Neural progenitor cell (in vitro differentiated cells): Measurements from ENCODE around the gene KLHDC7B. TPM values are rescaled to one million over a fixed set of nuclear protein-coding genes. Genes with fewer than 3 reads are reported as not detected.

ENCODE experiments used
- DNase-seq: peaks from one replicate; pipeline ENCODE4 v3.0.0-alpha.2; 2016; ENCODE audit warnings: low spot score
- H2AFZ ChIP-seq: fragments of 200-600 bp; sonication (generic); replicated peaks from 2 replicates; pipeline ENCODE4 v1.6.1; 2016; ENCODE audit warnings: antibody characterized with exemption
- H3F3A ChIP-seq: fragments of 200-600 bp; sonication (generic); 2 replicates; pipeline ENCODE4 v1.6.1; 2016; ENCODE audit warnings: antibody characterized with exemption, low read depth
- H3K27ac ChIP-seq: fragments of 200-600 bp; sonication (generic); 2 replicates; pipeline ENCODE4 v1.5.1; 2016; ENCODE audit warnings: mild to moderate bottlenecking
- H3K27me3 ChIP-seq: fragments of 200-600 bp; sonication (generic); 2 replicates; pipeline ENCODE4 v1.6.1; 2016; ENCODE audit warnings: mild to moderate bottlenecking, moderate library complexity
- H3K36me3 ChIP-seq: fragments of 200-600 bp; sonication (generic); 2 replicates; pipeline ENCODE4 v1.5.1; 2016
- H3K4me1 ChIP-seq: fragments of 200-600 bp; sonication (generic); 2 replicates; pipeline ENCODE4 v1.6.1; 2016; ENCODE audit warnings: mixed run types
- H3K4me2 ChIP-seq: fragments of 200-600 bp; sonication (generic); 2 replicates; pipeline ENCODE4 v1.6.1; 2016
- H3K4me3 ChIP-seq: fragments of 200-600 bp; sonication (generic); 2 replicates; pipeline ENCODE4 v1.5.1; 2016
- H3K79me2 ChIP-seq: fragments of 200-600 bp; sonication (generic); 2 replicates; pipeline ENCODE4 v1.6.1; 2016; ENCODE audit warnings: low read depth
- H3K9ac ChIP-seq: fragments of 200-600 bp; sonication (generic); 2 replicates; pipeline ENCODE4 v1.6.1; 2016
- H3K9me3 ChIP-seq: fragments of 200-600 bp; sonication (generic); 2 replicates; pipeline ENCODE4 v1.5.1; 2016; ENCODE audit warnings: low read depth
- H4K20me1 ChIP-seq: fragments of 200-600 bp; sonication (generic); 2 replicates; pipeline ENCODE4 v1.6.1; 2016; ENCODE audit warnings: low read depth
- H3K27ac Mint-ChIP-seq: 3 replicates; pipeline ENCODE4 v1.8.0; 2021; ENCODE audit warnings: mixed read lengths
- H3K27me3 Mint-ChIP-seq: 2 replicates; pipeline ENCODE4 v1.8.0; 2022; ENCODE audit warnings: low read depth, mild to moderate bottlenecking, inconsistent platforms, moderate library complexity, mixed read lengths; ENCODE audit not compliant: insufficient read depth
- H3K36me3 Mint-ChIP-seq: 3 replicates; pipeline ENCODE4 v1.8.0; 2021; ENCODE audit warnings: mixed read lengths
- H3K4me1 Mint-ChIP-seq: 3 replicates; pipeline ENCODE4 v1.8.0; 2021; ENCODE audit warnings: mixed read lengths
- H3K4me3 Mint-ChIP-seq: 3 replicates; pipeline ENCODE4 v1.8.0; 2021; ENCODE audit warnings: mild to moderate bottlenecking, moderate library complexity, mixed read lengths
- H3K9me3 Mint-ChIP-seq: 3 replicates; pipeline ENCODE4 v1.8.0; 2020; ENCODE audit warnings: mixed read lengths
- EZH2 ChIP-seq: fragments of 200-600 bp; sonication (generic); IDR thresholded peaks from 2 replicates; pipeline ENCODE4 v1.6.1; 2017; ENCODE audit warnings: antibody characterized with exemption, mild to moderate bottlenecking, moderate library complexity
- EZH2phosphoT487 ChIP-seq: fragments of 200-600 bp; sonication (generic); IDR thresholded peaks from 2 replicates; pipeline ENCODE4 v1.6.1; 2017; ENCODE audit warnings: antibody characterized with exemption
- total RNA-seq: library from RNA; depleted of rRNA; stranded (reverse); fragments of >200 nt; gene quantifications from 2 replicates; pipeline ENCODE4 v1.2.3, GENCODE V29; 2015; ENCODE audit warnings: low replicate concordance
- TF ChIP-seq, protein P1 (sequence below): fragments of 200-600 bp; sonication (generic); IDR thresholded peaks from 2 replicates; pipeline ENCODE4 v1.5.1; 2017; ENCODE audit warnings: antibody characterized with exemption, mild to moderate bottlenecking

The KLHDC7B gene
- total RNA-seq, 1 donor from 2014 or later, result not detected

DNA sequence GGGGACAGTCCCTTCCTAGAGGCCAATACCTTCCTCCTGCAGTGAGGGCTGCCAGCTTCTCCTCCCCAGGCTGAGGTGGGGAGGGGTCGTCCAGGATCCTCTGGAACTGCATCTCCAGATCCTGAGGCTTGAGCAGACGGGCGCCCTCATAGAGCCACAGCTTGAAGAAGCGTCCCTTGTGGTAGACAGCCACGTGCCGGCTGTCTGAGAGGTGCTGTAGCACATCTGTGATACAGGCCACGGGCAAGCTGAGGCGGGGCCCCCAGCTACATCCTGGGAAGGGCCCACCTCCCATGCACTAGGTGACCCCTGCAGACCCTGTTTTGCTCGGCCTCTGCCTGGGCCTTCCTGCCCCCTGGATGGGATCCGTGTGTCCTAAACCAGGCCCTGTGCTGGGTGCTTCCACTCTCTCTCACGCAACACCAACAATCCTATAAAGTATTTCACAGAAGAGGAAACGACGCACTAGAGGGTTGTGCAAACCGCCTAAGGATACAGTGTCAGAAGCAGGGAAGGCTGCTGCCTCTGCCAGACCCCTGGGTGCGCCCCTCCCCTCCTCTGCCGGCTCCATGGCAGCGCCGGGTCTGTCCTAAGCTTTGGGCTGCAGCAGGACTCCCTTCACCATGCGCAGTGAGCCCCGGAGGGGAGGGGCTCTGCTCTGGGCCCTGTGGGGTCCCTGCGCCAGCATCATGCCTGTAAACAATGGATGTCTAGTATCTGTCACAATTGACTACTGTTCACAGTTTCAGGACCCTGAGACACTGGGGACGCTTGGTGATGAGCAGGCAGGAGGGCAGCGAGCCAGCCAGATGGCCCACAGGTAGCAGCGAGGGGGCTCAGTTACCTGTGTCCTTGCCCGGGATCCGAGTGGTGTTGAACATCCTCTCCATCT is 28.0 kb downstream of the KLHDC7B start:
- H3K4me1 Mint-ChIP-seq, result no peaks in the 10 kb centered on the region
- no peaks in the 10 kb centered on the region for H3F3A ChIP-seq
- H3K36me3 Mint-ChIP-seq, result peaks cover 13% of the 10 kb centered on the region
- no peaks in the 10 kb centered on the region for H3K9me3 Mint-ChIP-seq
- H3K27me3 Mint-ChIP-seq, result peaks cover 6% of the 10 kb centered on the region
- H4K20me1 ChIP-seq, result no peaks in the 10 kb centered on the region
- no peaks in the 10 kb centered on the region for H3K4me1 ChIP-seq
- H3K9ac ChIP-seq, result no peak overlapping the region
- no peak overlapping the region for H3K4me3 Mint-ChIP-seq
- H3K27me3 ChIP-seq, result no peaks in the 10 kb centered on the region
- H3K27ac ChIP-seq, result no peak overlapping the region
- no peak overlapping the region for H2AFZ ChIP-seq
- no peak for TF ChIP-seq EZH2phosphoT487
- TF ChIP-seq EZH2, result no peak
- TF ChIP-seq, protein P1, sequence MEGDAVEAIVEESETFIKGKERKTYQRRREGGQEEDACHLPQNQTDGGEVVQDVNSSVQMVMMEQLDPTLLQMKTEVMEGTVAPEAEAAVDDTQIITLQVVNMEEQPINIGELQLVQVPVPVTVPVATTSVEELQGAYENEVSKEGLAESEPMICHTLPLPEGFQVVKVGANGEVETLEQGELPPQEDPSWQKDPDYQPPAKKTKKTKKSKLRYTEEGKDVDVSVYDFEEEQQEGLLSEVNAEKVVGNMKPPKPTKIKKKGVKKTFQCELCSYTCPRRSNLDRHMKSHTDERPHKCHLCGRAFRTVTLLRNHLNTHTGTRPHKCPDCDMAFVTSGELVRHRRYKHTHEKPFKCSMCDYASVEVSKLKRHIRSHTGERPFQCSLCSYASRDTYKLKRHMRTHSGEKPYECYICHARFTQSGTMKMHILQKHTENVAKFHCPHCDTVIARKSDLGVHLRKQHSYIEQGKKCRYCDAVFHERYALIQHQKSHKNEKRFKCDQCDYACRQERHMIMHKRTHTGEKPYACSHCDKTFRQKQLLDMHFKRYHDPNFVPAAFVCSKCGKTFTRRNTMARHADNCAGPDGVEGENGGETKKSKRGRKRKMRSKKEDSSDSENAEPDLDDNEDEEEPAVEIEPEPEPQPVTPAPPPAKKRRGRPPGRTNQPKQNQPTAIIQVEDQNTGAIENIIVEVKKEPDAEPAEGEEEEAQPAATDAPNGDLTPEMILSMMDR, result no peak
- H3K27ac Mint-ChIP-seq, result no peak overlapping the region
- no peaks in the 10 kb centered on the region for H3K9me3 ChIP-seq
- H3K4me2 ChIP-seq, result no peak overlapping the region
- no peak overlapping the region for H3K4me3 ChIP-seq
- no peaks in the 10 kb centered on the region for H3K79me2 ChIP-seq
- H3K36me3 ChIP-seq, result no peaks in the 10 kb centered on the region
- no peak for DNase-seq

DNA sequence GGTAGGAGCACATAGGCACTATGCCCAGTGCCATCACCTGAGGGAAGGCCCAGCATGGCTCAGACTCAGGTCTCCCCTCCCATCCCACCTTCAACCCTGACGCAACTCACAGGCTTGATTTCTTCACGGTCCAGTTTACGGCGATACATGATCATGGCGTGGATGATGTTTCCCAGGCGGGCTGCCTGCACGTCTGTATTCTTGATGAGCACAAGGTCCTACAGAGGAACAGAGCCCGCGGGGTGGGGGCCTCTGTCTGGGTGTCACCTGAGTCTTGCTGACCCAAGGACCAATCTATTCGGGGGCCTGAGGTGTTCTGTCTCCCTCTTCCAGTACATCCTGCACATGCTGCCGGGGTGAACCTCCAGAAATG is 28.7 kb downstream of the KLHDC7B start:
- Mint-ChIP-seq H3K4me1 (no peaks in the 10 kb centered on the region), H3K4me3 (no peak overlapping the region), H3K27ac (no peak overlapping the region), H3K9me3 (no peaks in the 10 kb centered on the region), H3K36me3 (peaks cover 12% of the 10 kb centered on the region), H3K27me3 (peaks cover 6% of the 10 kb centered on the region)
- no peaks in the 10 kb centered on the region for H3K4me1 ChIP-seq
- no peaks in the 10 kb centered on the region for H3K9me3 ChIP-seq
- no peaks in the 10 kb centered on the region for H3K79me2 ChIP-seq
- H4K20me1 ChIP-seq, result no peaks in the 10 kb centered on the region
- H3F3A ChIP-seq, result no peaks in the 10 kb centered on the region
- H3K27me3 ChIP-seq, result no peaks in the 10 kb centered on the region
- DNase-seq, result no peak
- no peak overlapping the region for H3K4me3 ChIP-seq
- no peak overlapping the region for H3K4me2 ChIP-seq
- no peak overlapping the region for H3K27ac ChIP-seq
- H2AFZ ChIP-seq, result no peak overlapping the region
- TF ChIP-seq EZH2, result no peak
- TF ChIP-seq, protein P1, result no peak
- no peak for TF ChIP-seq EZH2phosphoT487
- no peak overlapping the region for H3K9ac ChIP-seq
- H3K36me3 ChIP-seq, result no peaks in the 10 kb centered on the region

DNA sequence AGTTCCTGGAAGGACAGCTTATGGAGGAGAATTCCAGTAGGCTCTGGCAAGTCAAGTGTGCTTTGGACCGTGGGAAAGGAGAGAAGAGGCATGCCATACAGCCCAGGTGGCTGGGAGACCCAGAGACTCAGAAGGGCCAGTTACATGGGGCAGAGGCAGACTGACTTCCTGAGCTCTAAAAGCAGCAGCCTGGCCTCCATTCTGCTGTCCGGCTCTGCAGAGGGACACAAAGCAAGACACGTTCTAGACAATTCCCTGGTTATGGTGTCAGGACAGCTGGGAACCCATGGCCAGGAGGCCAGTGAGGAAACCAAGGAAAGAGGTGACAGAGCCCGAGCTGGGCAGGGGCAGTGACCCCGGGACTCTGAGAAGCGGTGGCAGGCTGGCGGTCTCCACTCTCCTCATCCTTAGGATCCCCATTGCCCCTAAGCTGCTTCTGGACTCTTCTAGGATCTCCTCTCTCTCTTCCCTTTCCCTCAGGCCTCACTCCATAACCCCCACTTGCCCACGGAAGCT is 29.8 kb downstream of the KLHDC7B start:
- no peaks in the 10 kb centered on the region for H3K27me3 ChIP-seq
- H3K36me3 ChIP-seq, result no peaks in the 10 kb centered on the region
- Mint-ChIP-seq H3K27me3 (peaks cover 9% of the 10 kb centered on the region), H3K36me3 (peaks cover 13% of the 10 kb centered on the region), H3K4me3 (no peak overlapping the region), H3K27ac (no peak overlapping the region), H3K9me3 (no peaks in the 10 kb centered on the region), H3K4me1 (no peaks in the 10 kb centered on the region)
- no peaks in the 10 kb centered on the region for H3F3A ChIP-seq
- no peak for DNase-seq
- H3K27ac ChIP-seq, result no peak overlapping the region
- H3K9ac ChIP-seq, result no peak overlapping the region
- H3K4me1 ChIP-seq, result no peaks in the 10 kb centered on the region
- no peak overlapping the region for H3K4me3 ChIP-seq
- H2AFZ ChIP-seq, result no peak overlapping the region
- H3K9me3 ChIP-seq, result no peaks in the 10 kb centered on the region
- H3K4me2 ChIP-seq, result no peak overlapping the region
- no peak for TF ChIP-seq EZH2
- TF ChIP-seq EZH2phosphoT487, result no peak
- TF ChIP-seq, protein P1, result no peak
- H3K79me2 ChIP-seq, result no peaks in the 10 kb centered on the region
- H4K20me1 ChIP-seq, result no peaks in the 10 kb centered on the region
